ENCODE results near the gene SEMA6C. TPM values are rescaled to one million over a fixed set of nuclear protein-coding genes. Genes with fewer than 3 reads are reported as not detected.
A peak's percentile ranks its signal among the peaks of the same experiment; 100 is the strongest.

SEMA6C gene
- total RNA-seq, 1 donor from 2014 or later = 10.1 TPM

DNA sequence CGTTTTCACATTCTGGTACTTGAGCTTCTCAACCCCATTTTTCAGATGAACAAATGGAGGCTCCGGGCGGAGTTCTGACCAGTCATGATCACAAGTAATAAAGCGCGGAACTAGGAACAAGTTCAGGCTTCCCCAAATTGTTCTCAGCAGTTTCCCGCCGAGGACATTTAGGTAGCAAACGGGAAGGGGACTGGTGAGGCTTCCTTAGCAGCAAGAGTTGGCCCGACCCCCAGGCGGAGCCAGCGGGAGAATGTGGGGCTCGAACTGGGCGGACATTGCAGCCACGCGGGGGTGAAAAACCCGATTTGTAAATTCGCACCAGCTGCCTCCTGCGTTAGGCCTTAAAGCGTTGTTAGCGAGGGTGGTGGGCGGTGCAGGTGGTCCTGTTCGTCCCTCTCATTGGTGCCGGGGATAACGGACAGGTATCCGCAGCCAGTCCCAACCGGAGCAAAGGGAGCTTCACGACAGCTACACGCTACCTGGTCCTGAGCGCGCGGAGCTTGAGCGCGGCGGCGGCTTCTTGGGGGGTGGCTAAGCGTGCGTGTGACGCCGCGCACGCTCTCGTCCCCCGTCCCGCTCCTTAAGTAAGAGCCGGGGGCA lies 15.3 kb downstream of the SEMA6C start:
- H3K4me3 ChIP-seq = peak overlapping the region; percentile 46 to 50
- DNase-seq (ENCODE audit: extremely low spot score in 2 of 2) = peak in 1 of 2 donors; percentile 97

DNA sequence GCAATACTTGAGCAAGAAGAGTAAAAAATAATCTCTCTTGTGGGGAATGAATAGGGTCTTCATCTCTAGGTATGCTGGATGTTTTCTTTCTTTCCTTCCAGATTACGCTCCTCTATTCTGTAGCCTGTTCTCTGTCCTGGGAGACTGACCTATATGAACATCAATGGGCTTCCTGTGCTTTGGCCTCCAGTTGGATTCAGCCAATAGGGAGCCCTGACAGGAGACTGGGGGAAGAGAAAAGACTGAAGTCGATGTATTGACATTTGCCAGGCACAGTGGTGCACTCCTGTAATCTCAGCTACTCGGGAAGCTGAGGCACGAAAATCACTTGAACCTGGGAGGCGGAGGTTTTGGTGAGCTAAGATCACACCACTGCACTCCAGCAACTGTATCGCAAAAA lies 17.6 kb downstream of the SEMA6C start:
- no peak for DNase-seq (ENCODE audit: extremely low spot score in 2 of 2)
- Histone ChIP-seq H3K27ac (no peak overlapping the region), H3K9me3 (no peaks in the 10 kb centered on the region), H3K36me3 (no peaks in the 10 kb centered on the region), H3K27me3 (no peaks in the 10 kb centered on the region), H3K4me1 (peaks cover 19% of the 10 kb centered on the region), H3K4me3 (no peak overlapping the region)
- TF ChIP-seq, protein P1, sequence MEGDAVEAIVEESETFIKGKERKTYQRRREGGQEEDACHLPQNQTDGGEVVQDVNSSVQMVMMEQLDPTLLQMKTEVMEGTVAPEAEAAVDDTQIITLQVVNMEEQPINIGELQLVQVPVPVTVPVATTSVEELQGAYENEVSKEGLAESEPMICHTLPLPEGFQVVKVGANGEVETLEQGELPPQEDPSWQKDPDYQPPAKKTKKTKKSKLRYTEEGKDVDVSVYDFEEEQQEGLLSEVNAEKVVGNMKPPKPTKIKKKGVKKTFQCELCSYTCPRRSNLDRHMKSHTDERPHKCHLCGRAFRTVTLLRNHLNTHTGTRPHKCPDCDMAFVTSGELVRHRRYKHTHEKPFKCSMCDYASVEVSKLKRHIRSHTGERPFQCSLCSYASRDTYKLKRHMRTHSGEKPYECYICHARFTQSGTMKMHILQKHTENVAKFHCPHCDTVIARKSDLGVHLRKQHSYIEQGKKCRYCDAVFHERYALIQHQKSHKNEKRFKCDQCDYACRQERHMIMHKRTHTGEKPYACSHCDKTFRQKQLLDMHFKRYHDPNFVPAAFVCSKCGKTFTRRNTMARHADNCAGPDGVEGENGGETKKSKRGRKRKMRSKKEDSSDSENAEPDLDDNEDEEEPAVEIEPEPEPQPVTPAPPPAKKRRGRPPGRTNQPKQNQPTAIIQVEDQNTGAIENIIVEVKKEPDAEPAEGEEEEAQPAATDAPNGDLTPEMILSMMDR (IDR thresholded peaks at IDR 0.05) = no peak
- TF ChIP-seq POLR2AphosphoS5 (IDR thresholded peaks at IDR 0.05; ENCODE audit: insufficient read depth in 1 of 2, low read depth in 1 of 2) (no peak), POLR2A (IDR thresholded peaks at IDR 0.05) (no peak)
- intact Hi-C loops (cut with DNase I) = no loop called here

More for the DNA sequence above, 15.3 kb downstream of the SEMA6C start:
- peak overlapping the region; percentile 71 for H3K27ac ChIP-seq
- TF ChIP-seq, protein P1 (IDR thresholded peaks at IDR 0.05) = no peak
- peak; percentile 64 to 76 for TF ChIP-seq POLR2AphosphoS5 (IDR thresholded peaks at IDR 0.05; ENCODE audit: insufficient read depth in 1 of 2, low read depth in 1 of 2)
- H3K4me1 ChIP-seq = peaks cover 19% of the 10 kb centered on the region
- no peaks in the 10 kb centered on the region for H3K36me3 ChIP-seq
- H3K9me3 ChIP-seq = no peaks in the 10 kb centered on the region
- H3K27me3 ChIP-seq = no peaks in the 10 kb centered on the region
- intact Hi-C loops (cut with DNase I) = no loop called here

DNA sequence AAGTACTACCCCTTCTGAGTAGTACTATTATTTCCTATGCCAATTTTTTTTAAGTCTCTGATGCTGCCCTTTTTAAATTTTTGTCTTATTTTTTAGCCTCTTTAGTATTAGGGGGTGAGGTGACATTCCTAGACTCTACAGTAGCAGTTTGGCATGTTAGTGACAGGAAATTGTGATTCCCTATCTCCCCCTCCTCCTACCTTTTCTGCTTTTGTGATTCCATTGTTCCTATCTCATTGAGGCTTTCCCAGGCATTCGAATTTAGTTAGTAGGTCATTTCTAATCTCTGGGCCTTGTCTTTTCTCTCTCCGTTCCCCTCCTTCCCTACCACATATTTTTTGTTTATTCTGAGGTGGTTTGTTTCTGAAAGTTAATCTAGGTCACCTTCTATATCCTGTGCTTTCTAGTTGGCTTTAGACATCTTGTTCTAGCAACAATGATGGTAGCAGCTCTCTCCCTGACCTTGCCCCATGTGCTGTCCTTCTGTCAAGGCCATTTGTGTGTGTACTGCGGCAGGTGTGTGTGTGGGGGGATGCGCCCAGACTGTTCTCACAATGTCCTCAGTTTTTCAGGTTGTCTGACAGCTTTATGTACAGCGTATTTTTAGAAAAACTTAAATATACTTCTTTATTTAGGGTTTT lies 21.5 kb downstream of the SEMA6C start:
- Histone ChIP-seq H3K27me3 (no peaks in the 10 kb centered on the region), H3K4me3 (no peak overlapping the region), H3K4me1 (no peaks in the 10 kb centered on the region), H3K36me3 (peaks cover 0 to 5% of the 10 kb centered on the region in 2 donors), H3K9me3 (no peaks in the 10 kb centered on the region), H3K27ac (no peak overlapping the region)
- intact Hi-C loops (cut with DNase I) = no loop called here
- TF ChIP-seq POLR2A (IDR thresholded peaks at IDR 0.05) (no peak), POLR2AphosphoS5 (IDR thresholded peaks at IDR 0.05; ENCODE audit: insufficient read depth in 1 of 2, low read depth in 1 of 2) (no peak)
- TF ChIP-seq, protein P1 (IDR thresholded peaks at IDR 0.05) = no peak
- DNase-seq (ENCODE audit: extremely low spot score in 2 of 2) = no peak

DNA sequence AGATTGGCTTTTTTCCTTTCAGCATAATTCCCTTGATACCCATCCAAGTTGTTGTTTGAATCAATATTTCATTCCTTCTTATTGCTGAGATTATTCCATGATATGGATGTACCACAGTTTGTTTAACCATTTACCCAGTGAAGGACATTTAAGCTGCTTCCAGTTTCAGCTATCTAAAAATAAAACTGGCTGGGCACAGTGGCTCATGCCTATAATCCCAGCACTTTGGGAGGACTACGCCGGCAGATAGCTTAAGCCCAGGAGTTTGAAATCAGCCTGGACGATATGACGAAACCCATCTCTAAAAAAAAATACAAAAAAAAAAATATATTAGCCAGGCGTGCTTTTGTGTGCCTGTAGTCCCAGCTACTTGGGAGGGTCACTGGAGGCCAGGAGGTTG lies 32.6 kb downstream of the SEMA6C start:
- no peak for TF ChIP-seq POLR2A (IDR thresholded peaks at IDR 0.05)
- no peak for TF ChIP-seq POLR2AphosphoS5 (IDR thresholded peaks at IDR 0.05; ENCODE audit: insufficient read depth in 1 of 2, low read depth in 1 of 2)
- TF ChIP-seq, protein P1 (IDR thresholded peaks at IDR 0.05) = no peak
- DNase-seq (ENCODE audit: extremely low spot score in 2 of 2) = no peak
- no peaks in the 10 kb centered on the region for H3K4me1 ChIP-seq
- H3K36me3 ChIP-seq = peaks cover 0 to 11% of the 10 kb centered on the region in 2 donors
- H3K27ac ChIP-seq = no peak overlapping the region
- H3K9me3 ChIP-seq = no peaks in the 10 kb centered on the region
- intact Hi-C loops (cut with DNase I) = no loop called here
- H3K4me3 ChIP-seq = no peak overlapping the region
- no peaks in the 10 kb centered on the region for H3K27me3 ChIP-seq

DNA sequence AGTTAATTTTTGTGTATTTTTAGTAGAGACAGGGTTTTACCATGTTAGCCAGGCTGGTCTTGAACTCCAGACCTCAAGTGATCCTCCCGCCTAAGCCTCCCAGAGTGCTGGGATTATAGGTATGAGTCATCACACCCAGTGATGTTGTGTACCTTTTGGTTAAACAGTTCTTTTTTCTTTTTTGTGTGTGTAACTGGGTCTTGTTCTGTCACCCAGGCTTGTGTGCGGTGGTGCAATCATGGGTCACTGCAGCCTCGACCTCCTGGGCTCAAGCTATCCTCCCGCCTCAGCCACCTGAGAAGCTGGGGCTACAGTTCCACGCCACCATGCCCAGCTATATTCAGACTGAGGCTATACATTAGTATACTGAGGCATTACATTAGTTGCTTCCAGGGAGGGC lies 38.1 kb downstream of the SEMA6C start:
- TF ChIP-seq POLR2A (IDR thresholded peaks at IDR 0.05) (no peak), POLR2AphosphoS5 (IDR thresholded peaks at IDR 0.05; ENCODE audit: insufficient read depth in 1 of 2, low read depth in 1 of 2) (no peak)
- TF ChIP-seq, protein P1 (IDR thresholded peaks at IDR 0.05) = no peak
- intact Hi-C loops (cut with DNase I) = no loop called here
- Histone ChIP-seq H3K4me3 (no peak overlapping the region), H3K36me3 (peaks cover 0 to 17% of the 10 kb centered on the region in 2 donors), H3K9me3 (no peaks in the 10 kb centered on the region), H3K27me3 (no peaks in the 10 kb centered on the region), H3K27ac (no peak overlapping the region), H3K4me1 (no peaks in the 10 kb centered on the region)
- no peak for DNase-seq (ENCODE audit: extremely low spot score in 2 of 2)

Measured in vagina (tissue), 2 donors.